GM12878 (cell line): ENCODE measurements around the gene NUP210. TPM values are rescaled to one million over a fixed set of nuclear protein-coding genes. Genes with fewer than 3 reads are reported as not detected.

Experiments used
- ATAC-seq: fragments of 200-7000 bp; cut with Tn5 transposase; 3 replicates; pipeline ENCODE4 v1.9.1; 2020; ENCODE audit warnings: mild to moderate bottlenecking, moderate library complexity
- BruUV-seq: library from RNA; stranded (reverse); fragments of 400-500 nt; replicated peaks from 2 replicates; lab custom pipeline; 2021; lab: Mats Ljungman, UMichigan
- CTCF ChIA-PET: fragments of 300-600 bp; sonication (Branson Sonifier 250); formaldehyde crosslinking; extraction: SDS; loops from one replicate; lab custom pipeline; 2021; ENCODE audit warnings: inconsistent platforms; lab: Yijun Ruan, JAX
- POLR2A ChIA-PET: fragments of 350-600 bp; formaldehyde crosslinking; extraction: SDS; loops from one replicate; lab custom pipeline; 2021; ENCODE audit warnings: inconsistent platforms; lab: Charles Lee
- RAD21 ChIA-PET: fragments of 300-600 bp; sonication (Branson Sonifier 250); formaldehyde crosslinking; loops from one replicate; lab custom pipeline; 2023; ENCODE audit warnings: antibody characterized with exemption; ENCODE audit not compliant: unreplicated experiment; lab: Charles Lee
- SMC1A ChIA-PET: fragments of 300-600 bp; sonication (Branson Sonifier 250); formaldehyde crosslinking; loops from one replicate; lab custom pipeline; 2023; ENCODE audit not compliant: unreplicated experiment, uncharacterized antibody; lab: Charles Lee
- DNase-seq: peaks from one replicate; pipeline ENCODE4 v3.0.0-alpha.2; 2011; ENCODE audit warnings: low read depth, low spot score
- FAIRE-seq: peaks from 3 replicates; lab custom pipeline; 2011; peaks lifted over from hg19 to GRCh38; lab: Jason Lieb, UNC
- H2AFZ ChIP-seq: 2 replicates; pipeline ENCODE4 v1.6.0; 2011; ENCODE audit warnings: low read depth, low read length, control low read depth; ENCODE audit not compliant: control insufficient read depth
- H3K27ac ChIP-seq: 2 replicates; pipeline ENCODE4 v1.5.1; 2011; ENCODE audit warnings: control low read depth; ENCODE audit not compliant: control insufficient read depth, insufficient read depth
- H3K27me3 ChIP-seq, 2 experiments: replicated peaks in 1 of 2; 2 replicates each; pipeline versions ENCODE4 v1.6.0 to v1.6.1; 2011; ENCODE audit warnings: low read length in 1 of 2; ENCODE audit not compliant: control insufficient read depth in 2 of 2, insufficient read depth in 2 of 2
- H3K36me3 ChIP-seq, 2 experiments: 2 replicates each; pipeline ENCODE4 v1.5.1; 2011; ENCODE audit warnings: low read length in 1 of 2; ENCODE audit not compliant: control insufficient read depth in 2 of 2, insufficient read depth in 2 of 2
- H3K4me1 ChIP-seq: 2 replicates; pipeline ENCODE4 v1.6.1; 2011; ENCODE audit warnings: mild to moderate bottlenecking, low read length, moderate library complexity, mixed read lengths; ENCODE audit not compliant: control insufficient read depth, insufficient read depth
- H3K4me2 ChIP-seq: 2 replicates; pipeline ENCODE4 v1.6.0; 2011; ENCODE audit warnings: control low read depth; ENCODE audit not compliant: control insufficient read depth, insufficient read depth
- H3K4me3 ChIP-seq: fragments of 200-600 bp; sonication (generic); 2 replicates; pipeline ENCODE4 v1.5.1; 2016
- H3K79me2 ChIP-seq: 2 replicates; pipeline ENCODE4 v1.6.0; 2011; ENCODE audit warnings: low read length; ENCODE audit not compliant: control insufficient read depth, insufficient read depth
- H3K9ac ChIP-seq: 2 replicates; pipeline ENCODE4 v1.8.0; 2011; ENCODE audit warnings: low read length, control low read depth, mixed read lengths; ENCODE audit not compliant: control insufficient read depth, insufficient read depth
- H3K9me3 ChIP-seq: replicated peaks from 3 replicates; pipeline ENCODE4 v1.5.1; 2011; ENCODE audit warnings: mild to moderate bottlenecking, low read length; ENCODE audit not compliant: control insufficient read depth, insufficient read depth
- H4K20me1 ChIP-seq: 2 replicates; pipeline ENCODE4 v1.6.0; 2011; ENCODE audit not compliant: control insufficient read depth, insufficient read depth
- HDAC6 ChIP-seq: fragments of 200-600 bp; sonication (generic); IDR thresholded peaks from one replicate; pipeline ENCODE4 v1.8.0; 2017; ENCODE audit warnings: antibody characterized with exemption; ENCODE audit not compliant: unreplicated experiment
- MEF2B ChIP-seq: fragments of 450-650 bp; IDR thresholded peaks from 2 replicates; pipeline ENCODE4 v1.6.1; 2018; ENCODE audit warnings: mild to moderate bottlenecking, moderate library complexity; ENCODE audit not compliant: partially characterized antibody, poor library complexity, severe bottlenecking
- NBN ChIP-seq: fragments of 450-650 bp; IDR thresholded peaks from 2 replicates; pipeline ENCODE4 v1.6.1; 2016
- PAX8 ChIP-seq: fragments of 450-650 bp; IDR thresholded peaks from 2 replicates; pipeline ENCODE4 v1.6.1; 2017; ENCODE audit warnings: mild to moderate bottlenecking, moderate library complexity
- RAD51 ChIP-seq: fragments of 450-650 bp; IDR thresholded peaks from 2 replicates; pipeline ENCODE4 v1.6.1; 2016; ENCODE audit warnings: moderate library complexity, mild to moderate bottlenecking, inconsistent platforms
- TARDBP ChIP-seq: IDR thresholded peaks from 2 replicates; pipeline ENCODE4 v1.6.1; 2016; ENCODE audit warnings: borderline replicate concordance
- WGBS: methylation state at CpG from one replicate; pipeline ENCODE4 v1.1.6; 2016; ENCODE audit warnings: low lambda C conversion rate; ENCODE audit not compliant: insufficient replicate concordance, insufficient coverage; ENCODE audit errors: missing lambda C conversion rate; 5-methylcytosine and 5-hydroxymethylcytosine counted together
- in situ Hi-C: fragments of 300-500 bp; cut with MboI; formaldehyde crosslinking; loops from 9 replicates; pipeline ENCODE4 v1.14.3; 2018; ENCODE audit warnings: mixed read lengths
- intact Hi-C: fragments of 100-400 bp; cut with micrococcal nuclease; formaldehyde crosslinking; loops from one replicate; pipeline ENCODE4 v1.14.2; 2022; ENCODE audit not compliant: unreplicated experiment
- polyA plus RNA-seq, 11 experiments: library from polyadenylated mRNA; depleted of rRNA in 4 of 11; unstranded in 6 of 11; stranded (reverse) in 5 of 11; fragments of >200 nt; fragmentation: Nextera tagmentation in 4 of 11; fragmentation: Illumina TruSeq in 1 of 11; extraction: Ambion mirVana in 4 of 11; extraction: Trizol in 1 of 11; gene quantifications; 1 replicate in 1 of 11; 2 replicates in 10 of 11; pipeline versions ENCODE4 v1.2.1 to v1.2.3, GENCODE V29; 2011 to 2016; ENCODE audit warnings: inconsistent platforms in 2 of 11, missing spikeins in 2 of 11, low read depth in 1 of 11
- total RNA-seq, 4 experiments: library from RNA; depleted of rRNA in 3 of 4; stranded (reverse); fragments of >200 nt in 3 of 4; fragmentation: Illumina TruSeq in 1 of 4; extraction: Trizol in 1 of 4; gene quantifications; 2 replicates each; pipeline versions ENCODE4 v1.2.1 to v1.2.3, GENCODE V29; 2013 to 2021

NUP210 gene
- total and polyA plus RNA-seq, 10 of the 15 experiments (the other 5 are each of a cell fraction or from before 2014, with no cell fraction given): 2.9 to 150 (median 76.0) TPM

DNA sequence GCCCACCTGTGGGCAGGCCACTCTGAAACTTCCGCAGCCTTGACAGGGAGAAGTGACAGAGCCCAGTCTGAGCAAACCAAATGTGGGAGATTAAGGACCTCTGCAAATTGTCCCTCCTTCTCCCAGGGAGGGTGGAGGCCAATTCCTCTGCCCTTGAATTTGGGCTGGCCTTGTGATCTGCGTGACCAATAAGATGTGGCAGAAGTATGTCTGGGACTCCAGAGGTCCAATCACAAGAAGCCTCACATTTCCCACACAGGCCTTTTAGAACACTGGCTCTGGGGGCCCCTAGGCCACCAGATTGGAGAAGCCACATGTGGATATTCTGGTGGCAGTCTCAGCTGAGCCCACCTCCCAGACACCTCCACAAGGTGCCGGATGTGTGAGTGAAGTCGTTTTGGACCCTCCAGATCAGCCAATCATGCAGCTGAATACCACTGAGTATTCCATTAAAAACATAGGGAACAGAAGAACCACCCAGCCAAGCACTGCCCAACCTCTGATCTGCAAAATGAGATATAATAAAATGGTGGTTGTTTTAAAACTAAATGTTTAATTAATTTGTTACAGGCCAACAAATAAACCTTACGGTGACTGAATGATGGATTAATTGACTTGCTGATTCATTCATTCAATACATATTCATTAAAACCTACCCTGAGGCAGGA is 150.3 kb downstream of the NUP210 start:
- Histone ChIP-seq H3K9ac (no peak overlapping the region), H3K4me3 (no peak overlapping the region), H2AFZ (no peak overlapping the region), H3K4me1 (no peaks in the 10 kb centered on the region), H3K79me2 (no peaks in the 10 kb centered on the region), H4K20me1 (no peaks in the 10 kb centered on the region), H3K27ac (no peak overlapping the region), H3K4me2 (no peak overlapping the region), H3K36me3 (no peaks in the 10 kb centered on the region), H3K9me3 (no peaks in the 10 kb centered on the region; the same call in 2 of the 3 replicates), H3K27me3 (peaks cover 0 to 4% of the 10 kb centered on the region in 2 experiments; a peak in 2 of 4 replicates)
- ChIA-PET POLR2A (no interaction called here), CTCF (interaction anchor here (0.8 to 1.8 kb wide), 2 partner anchors 9 to 202 kb away, joined by 3 to 7 read pairs; no protein-coding TSS in a partner anchor), RAD21 (no interaction called here), SMC1A (no interaction called here)
- BruUV-seq: no TSS peak
- 45% methylated on average over 5 of the region's 5 CpGs for whole genome bisulfite sequencing
- no peak for FAIRE-seq
- in situ Hi-C loops (no loop called here), intact Hi-C loops (no loop called here)
- no peak for ATAC-seq
- no peak for TF ChIP-seq TARDBP
- DNase-seq: no peak

DNA sequence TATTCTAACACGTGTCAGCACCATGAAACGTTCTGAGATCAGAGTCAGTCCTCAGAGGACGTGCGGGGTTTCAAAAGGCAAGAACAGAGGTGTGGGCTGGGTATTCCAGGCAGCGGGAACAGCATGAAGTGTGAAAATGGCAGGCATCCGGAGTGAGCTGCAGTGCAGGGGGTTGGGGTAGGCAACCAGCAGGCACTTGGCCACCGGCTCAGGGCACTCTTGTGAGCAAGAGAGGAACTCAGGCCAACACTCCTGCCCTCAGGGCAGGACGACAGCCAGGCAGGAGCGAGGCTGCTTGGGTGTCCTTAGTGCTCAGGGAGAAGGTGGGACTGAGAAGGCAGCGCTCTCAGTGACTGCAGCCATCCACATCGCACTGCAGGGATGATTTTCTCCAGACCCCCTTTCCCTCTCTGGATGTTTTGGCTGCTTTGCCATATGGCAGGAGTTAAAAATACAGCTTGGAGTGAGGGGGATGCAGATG is 151.1 kb downstream of the NUP210 start:
- Histone ChIP-seq H3K9me3 (no peaks in the 10 kb centered on the region; the same call in 2 of the 3 replicates), H3K9ac (no peak overlapping the region), H3K4me3 (no peak overlapping the region), H3K4me1 (no peaks in the 10 kb centered on the region), H3K4me2 (no peak overlapping the region), H4K20me1 (no peaks in the 10 kb centered on the region), H2AFZ (no peak overlapping the region), H3K79me2 (no peaks in the 10 kb centered on the region), H3K36me3 (no peaks in the 10 kb centered on the region), H3K27ac (no peak overlapping the region), H3K27me3 (peaks cover 0 to 4% of the 10 kb centered on the region in 2 experiments; a peak in 2 of 4 replicates)
- in situ Hi-C loops (no loop called here), intact Hi-C loops (no loop called here)
- TF ChIP-seq NBN (no peak), HDAC6 (no peak), PAX8 (no peak), RAD51 (no peak), MEF2B (no peak)
- FAIRE-seq (no peak), ATAC-seq (no peak), DNase-seq (no peak)
- SMC1A ChIA-PET: no interaction called here
- 35% methylated on average over 11 of the region's 11 CpGs for WGBS
- POLR2A ChIA-PET: no interaction called here
- RAD21 ChIA-PET: no interaction called here
- no TSS peak for BruUV-seq
- CTCF ChIA-PET: no interaction called here
